Ishikawa (cell line): ENCODE data around the gene ARID1B.
A peak's percentile ranks its signal among the peaks of the same experiment; 100 is the strongest.

Experiments used
- CEBPB ChIP-seq: IDR thresholded peaks from 2 replicates; pipeline ENCODE4 v1.6.1; 2012
- CREB1 ChIP-seq: IDR thresholded peaks from 2 replicates; pipeline ENCODE4 v1.6.1; 2012; ENCODE audit warnings: low read depth
- EGR1 ChIP-seq: IDR thresholded peaks from 2 replicates; pipeline ENCODE4 v1.6.1; 2012
- EP300 ChIP-seq: IDR thresholded peaks from 2 replicates; pipeline ENCODE4 v1.6.1; 2012; ENCODE audit warnings: borderline replicate concordance
- FOXM1 ChIP-seq: IDR thresholded peaks from 2 replicates; pipeline ENCODE4 v1.6.1; 2012; ENCODE audit warnings: low read depth, borderline replicate concordance
- MAX ChIP-seq: IDR thresholded peaks from 2 replicates; pipeline ENCODE4 v1.6.1; 2012
- NFIC ChIP-seq: IDR thresholded peaks from 2 replicates; pipeline ENCODE4 v1.6.1; 2012
- RAD21 ChIP-seq: IDR thresholded peaks from 2 replicates; pipeline ENCODE4 v1.6.1; 2012; ENCODE audit warnings: low read depth
- REST ChIP-seq: IDR thresholded peaks from 2 replicates; pipeline ENCODE4 v1.6.1; 2012; ENCODE audit warnings: low read depth, mild to moderate bottlenecking
- TAF1 ChIP-seq: IDR thresholded peaks from 2 replicates; pipeline ENCODE4 v1.6.1; 2012; ENCODE audit warnings: low read depth, mild to moderate bottlenecking
- TCF12 ChIP-seq: IDR thresholded peaks from 2 replicates; pipeline ENCODE4 v1.6.1; 2012; ENCODE audit warnings: low read depth
- TEAD4 ChIP-seq: IDR thresholded peaks from 2 replicates; pipeline ENCODE4 v1.6.1; 2012
- USF1 ChIP-seq: IDR thresholded peaks from 2 replicates; pipeline ENCODE4 v1.6.1; 2012
- YY1 ChIP-seq: IDR thresholded peaks from 2 replicates; pipeline ENCODE4 v1.6.1; 2012; ENCODE audit warnings: low read depth
- ZBTB7A ChIP-seq: IDR thresholded peaks from 2 replicates; pipeline ENCODE4 v1.6.1; 2012; ENCODE audit warnings: low read depth

ARID1B gene

GRCh38 chr6:156949376-156949775 is 172.2 kb downstream of the ARID1B start:
- TF ChIP-seq NFIC (peak; percentile 28; the same call in 1 of the 2 replicates), RAD21 (no peak), EP300 (peak; percentile 36; the same call in 1 of the 2 replicates), FOXM1 (no peak), TCF12 (peak; percentile 52; the same call in 1 of the 2 replicates), TAF1 (no peak), CREB1 (no peak), MAX (no peak), USF1 (no peak), ZBTB7A (no peak), EGR1 (no peak), TEAD4 (peak; percentile 82)

- no peak for TF ChIP-seq USF1
- no peak for TF ChIP-seq EP300
- no peak for TF ChIP-seq RAD21
- no peak for TF ChIP-seq MAX
- TF ChIP-seq YY1: no peak
- no peak for TF ChIP-seq TEAD4
- no peak for TF ChIP-seq CEBPB
- no peak for TF ChIP-seq ZBTB7A
Observed at GRCh38 chr6:156950084-156950483, 172.9 kb downstream of the ARID1B start.

GRCh38 chr6:156950531-156950930 is 173.4 kb downstream of the ARID1B start:
- TF ChIP-seq ZBTB7A (no peak), TCF12 (no peak), YY1 (no peak), EGR1 (no peak), TEAD4 (no peak), FOXM1 (no peak), CEBPB (no peak), EP300 (no peak), CREB1 (no peak), USF1 (no peak), NFIC (no peak), MAX (no peak), REST (no peak), TAF1 (no peak), RAD21 (no peak)

- no peak for TF ChIP-seq FOXM1
- TF ChIP-seq TAF1: no peak
- no peak for TF ChIP-seq TCF12
- TF ChIP-seq ZBTB7A: no peak
- TF ChIP-seq RAD21: no peak
- TF ChIP-seq TEAD4: no peak
- no peak for TF ChIP-seq YY1
- no peak for TF ChIP-seq MAX
- no peak for TF ChIP-seq USF1
- TF ChIP-seq REST: no peak
- no peak for TF ChIP-seq CEBPB
- TF ChIP-seq EGR1: no peak
- no peak for TF ChIP-seq NFIC
- no peak for TF ChIP-seq EP300
- TF ChIP-seq CREB1: no peak
Observed at GRCh38 chr6:156952401-156952800, 175.2 kb downstream of the ARID1B start.

GRCh38 chr6:156953127-156953478 is 175.9 kb downstream of the ARID1B start:
- no peak for TF ChIP-seq REST
